NCI-H128 (cell line): ENCODE results near the gene AHDC1.
A peak's percentile ranks its signal among the peaks of the same experiment; 100 is the strongest.

ENCODE experiments used
- DNase-seq: peaks from one replicate; lab custom pipeline; 2025; ENCODE audit not compliant: unreplicated experiment; lab: John Stamatoyannopoulos, UW

AHDC1 gene

DNA sequence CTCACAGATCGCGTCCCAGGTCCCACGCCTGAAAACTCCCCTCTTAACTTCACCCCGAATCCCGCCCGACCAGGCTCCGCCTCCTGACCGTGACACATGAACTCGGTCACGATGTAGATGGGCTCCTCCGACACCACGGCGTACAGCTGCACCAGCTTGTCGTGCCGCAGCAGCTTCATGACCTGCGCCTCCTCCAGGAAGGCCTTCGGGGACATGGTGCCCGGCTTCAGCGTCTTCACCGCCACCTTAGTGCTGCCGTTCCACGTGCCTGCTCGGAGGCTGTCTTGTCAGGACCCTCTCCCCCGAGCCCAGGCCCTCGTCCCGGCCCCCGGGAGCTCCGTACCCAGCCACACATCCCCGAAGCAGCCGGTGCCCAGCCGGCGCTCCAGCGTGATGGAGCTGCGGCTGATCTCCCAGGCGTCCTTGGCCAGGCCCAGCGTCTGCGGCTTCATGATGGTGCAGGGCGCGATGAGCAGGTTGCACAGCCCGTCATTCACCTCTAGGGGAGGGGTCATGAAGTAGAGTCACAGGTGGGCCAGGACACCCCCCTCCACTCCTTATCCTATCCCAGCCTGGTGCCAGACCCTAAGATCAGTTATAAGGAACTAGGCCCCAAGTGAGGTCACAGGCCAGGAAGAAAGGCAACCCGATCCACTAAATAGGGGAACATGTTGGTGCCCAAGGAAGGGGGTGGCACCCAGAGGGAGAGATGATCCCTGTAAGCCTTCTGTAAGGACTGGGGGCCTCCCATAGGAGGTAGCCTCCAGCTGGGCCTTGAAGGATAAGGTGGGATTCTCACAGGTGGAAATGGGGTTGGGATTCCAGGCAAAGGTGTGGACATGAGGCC, 11.6 kb upstream of the AHDC1 start:
- DNase-seq, result no peak

DNA sequence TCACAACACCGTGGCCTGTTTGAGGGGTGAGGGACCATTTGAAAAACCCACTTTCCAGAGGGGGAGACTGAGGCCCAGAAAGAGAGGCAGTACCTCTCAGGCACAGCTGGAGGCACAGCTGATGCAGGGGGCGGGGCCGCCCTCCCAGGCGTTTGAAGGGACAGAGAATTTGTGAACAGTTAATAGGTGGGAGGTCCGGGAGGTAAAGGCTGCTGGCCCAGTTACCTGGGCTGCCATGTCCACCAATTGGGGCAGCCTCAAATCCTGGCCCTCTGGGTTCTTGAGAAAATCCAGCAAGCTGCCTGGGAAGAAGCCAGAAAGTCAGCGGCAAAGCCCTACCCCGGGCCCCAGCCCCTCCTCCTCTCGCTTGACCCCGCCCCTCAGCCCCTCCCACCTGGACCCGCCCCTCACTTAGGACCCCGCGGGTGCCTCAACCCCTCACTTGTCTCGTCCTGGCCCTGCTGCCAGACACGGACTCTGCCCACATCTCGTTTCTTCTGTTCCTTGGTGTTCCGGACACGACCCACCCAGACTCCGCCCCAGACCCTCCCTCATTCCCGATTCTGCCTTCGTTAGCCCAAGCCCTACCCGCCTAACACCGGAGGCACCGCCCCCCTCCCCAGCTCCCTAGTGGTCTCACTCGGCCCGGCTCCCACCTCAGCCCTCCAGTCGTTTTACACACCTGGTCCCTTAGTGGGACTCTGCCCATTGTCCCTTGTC, 10.8 kb upstream of the AHDC1 start:
- no peak for DNase-seq

DNA sequence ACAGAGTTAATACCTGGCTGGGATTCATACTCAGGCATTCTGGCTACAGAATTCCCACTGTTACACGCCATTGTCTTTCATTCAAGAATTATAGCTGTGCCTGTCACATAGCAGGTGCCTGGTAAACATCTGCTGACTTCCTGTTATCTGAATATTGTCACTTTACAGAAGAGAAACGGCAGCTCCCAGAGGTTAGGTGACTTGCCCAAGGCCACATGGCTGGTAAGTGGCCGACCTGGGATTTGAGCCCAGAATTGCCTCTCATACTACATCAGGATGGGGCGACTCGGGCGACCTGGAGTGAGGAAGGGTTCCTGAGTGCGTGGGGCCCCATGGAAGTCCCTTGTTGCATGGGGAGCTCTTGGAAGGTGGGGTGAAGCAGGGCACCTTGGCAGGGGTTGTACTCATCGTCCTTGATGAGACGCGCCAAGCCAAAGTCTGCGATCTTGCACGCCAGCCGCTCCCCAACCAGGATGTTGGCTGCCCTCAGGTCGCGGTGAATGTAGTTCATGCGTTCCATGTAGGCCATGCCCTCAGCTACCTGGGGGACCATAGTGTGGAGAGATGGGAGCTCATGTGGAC, 10.2 kb upstream of the AHDC1 start:
- DNase-seq, result no peak

DNA sequence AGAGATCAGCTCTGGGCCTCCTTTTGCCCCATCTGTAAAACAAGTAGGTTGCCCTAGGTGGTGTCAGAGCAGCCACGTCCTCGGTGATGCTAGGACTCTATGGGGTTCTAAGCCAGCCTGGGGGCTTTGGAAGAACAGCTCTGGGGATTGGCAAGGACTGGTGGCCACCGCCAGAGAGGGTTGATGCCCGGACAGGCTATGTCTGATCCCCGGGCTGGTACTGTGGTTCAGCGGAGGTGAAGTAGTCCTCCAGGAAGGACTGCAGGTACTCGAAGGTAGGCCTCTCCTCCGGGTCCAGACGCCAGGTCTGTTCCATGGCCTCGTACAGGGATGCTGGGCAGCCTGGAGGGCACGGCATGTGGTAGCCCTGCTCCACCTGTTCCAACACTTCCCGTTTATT, 8.8 kb upstream of the AHDC1 start:
- DNase-seq, result no peak

DNA sequence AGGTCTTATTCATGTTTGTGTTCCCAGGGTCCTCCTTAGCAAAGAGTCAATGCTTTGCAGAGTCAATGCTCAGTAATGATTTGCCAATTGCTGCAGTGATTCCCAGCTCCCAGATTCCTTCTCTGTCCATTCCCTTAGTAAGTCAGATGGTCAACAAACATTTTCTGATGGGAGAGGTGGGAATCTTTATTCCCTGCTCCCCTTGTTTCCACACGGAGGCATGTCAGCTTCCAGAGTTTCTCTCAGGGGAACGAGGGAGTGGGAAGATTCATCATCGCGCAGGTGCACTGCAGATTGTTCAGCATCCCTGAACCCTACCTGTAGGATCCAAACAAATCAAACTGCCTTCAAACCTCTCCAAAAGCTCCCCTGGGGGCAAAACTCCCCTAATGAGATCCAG, 7.5 kb upstream of the AHDC1 start:
- no peak for DNase-seq

DNA sequence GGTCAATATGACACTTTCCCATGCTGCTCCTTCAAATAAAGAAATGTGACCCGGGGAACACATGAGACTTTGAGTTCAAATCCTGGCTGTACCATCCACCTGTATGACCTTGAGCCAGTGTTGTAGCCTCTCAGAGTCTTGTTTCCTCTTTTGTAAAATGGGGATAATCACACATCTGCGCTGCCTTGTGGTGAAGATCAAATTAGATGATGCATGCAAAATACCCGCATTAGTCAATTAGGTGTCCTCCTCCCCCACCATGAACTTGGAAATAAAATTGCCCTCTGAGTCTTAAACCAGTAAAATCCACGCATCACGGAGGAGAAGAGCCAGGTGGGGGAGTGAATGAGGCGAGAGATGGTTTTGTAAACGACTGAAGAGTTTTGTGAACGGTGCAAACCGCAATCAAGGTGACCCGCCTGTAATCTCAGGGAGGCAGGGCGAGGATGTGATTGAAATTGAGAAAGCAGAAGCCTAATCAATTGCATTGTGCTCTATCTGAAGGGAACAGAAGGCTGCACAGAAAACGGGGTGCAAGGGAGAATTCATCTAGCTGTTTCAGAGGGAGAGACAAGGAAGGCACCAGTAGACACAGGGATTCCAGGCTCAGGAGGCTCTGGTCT, 5.8 kb upstream of the AHDC1 start:
- no peak for DNase-seq

DNA sequence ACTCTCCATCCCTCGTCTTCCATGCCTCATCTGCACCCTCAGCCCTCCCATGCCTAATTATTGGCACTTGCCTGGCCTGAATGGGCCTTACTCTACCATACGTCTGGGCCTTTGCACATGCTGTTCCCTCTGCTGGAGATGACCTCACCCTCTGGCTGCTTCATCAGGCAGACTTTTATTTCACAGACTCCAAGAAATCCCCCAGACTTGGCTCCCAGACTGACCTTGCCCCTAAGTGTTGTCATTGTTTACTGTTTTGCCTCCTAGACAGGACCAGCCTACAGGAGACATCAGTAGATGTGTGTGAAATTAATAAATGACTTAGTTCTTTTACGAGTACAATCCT, 5.2 kb upstream of the AHDC1 start:
- DNase-seq, result no peak

DNA sequence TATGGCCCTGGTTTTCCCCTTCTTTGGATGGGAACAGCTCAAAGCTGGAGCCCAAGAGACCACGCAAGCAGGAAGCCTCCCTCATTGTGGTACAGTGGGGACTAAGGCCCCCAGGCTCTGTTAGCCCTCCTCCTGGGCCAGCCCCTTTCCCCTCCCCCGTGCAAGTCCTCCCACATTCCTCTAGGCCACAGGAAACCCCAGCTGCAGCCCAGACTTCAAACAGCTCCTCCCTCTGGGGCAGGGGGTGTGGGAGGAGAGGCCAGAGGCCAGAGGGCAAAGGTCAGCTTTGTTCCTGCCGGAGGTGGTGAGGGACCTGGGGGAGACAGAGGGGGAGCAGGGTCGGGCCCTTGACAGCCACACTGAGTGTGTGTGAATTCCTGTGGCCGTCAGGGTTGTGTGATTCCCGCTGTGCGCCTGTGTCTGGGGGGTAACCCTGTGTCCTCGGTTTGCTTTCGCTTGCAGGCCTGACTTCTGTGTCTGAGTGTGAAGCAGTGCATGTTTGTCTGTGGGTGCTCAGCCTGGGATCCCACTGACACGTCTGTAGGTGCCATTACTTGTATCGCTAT, 3.4 kb upstream of the AHDC1 start:
- DNase-seq, result no peak

DNA sequence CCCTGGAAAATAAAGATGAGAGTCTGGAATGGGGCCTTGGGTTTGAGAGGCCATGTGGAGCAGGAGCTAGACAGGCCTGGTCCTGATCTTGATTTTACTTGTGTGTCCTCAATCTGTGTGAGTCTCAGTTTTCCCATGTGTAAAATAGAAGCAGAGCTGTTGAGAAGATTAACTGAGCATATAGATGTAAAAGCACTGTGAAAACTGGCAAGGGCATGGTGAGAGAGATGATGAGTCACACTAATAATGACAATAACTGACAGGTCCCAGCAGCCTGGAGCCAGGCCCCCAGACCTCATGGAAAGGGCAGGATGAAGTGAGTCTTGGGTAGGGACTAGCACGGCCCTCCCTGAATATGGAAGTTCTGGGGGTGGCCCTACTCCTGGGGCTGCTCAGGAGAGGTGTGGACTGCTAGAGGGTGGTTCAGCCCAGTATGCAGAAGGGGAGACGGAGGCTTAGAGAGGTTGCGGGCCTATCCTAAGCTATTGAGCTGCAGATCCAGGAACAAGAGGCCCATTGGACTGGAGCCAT, 2.8 kb upstream of the AHDC1 start:
- DNase-seq, result no peak

DNA sequence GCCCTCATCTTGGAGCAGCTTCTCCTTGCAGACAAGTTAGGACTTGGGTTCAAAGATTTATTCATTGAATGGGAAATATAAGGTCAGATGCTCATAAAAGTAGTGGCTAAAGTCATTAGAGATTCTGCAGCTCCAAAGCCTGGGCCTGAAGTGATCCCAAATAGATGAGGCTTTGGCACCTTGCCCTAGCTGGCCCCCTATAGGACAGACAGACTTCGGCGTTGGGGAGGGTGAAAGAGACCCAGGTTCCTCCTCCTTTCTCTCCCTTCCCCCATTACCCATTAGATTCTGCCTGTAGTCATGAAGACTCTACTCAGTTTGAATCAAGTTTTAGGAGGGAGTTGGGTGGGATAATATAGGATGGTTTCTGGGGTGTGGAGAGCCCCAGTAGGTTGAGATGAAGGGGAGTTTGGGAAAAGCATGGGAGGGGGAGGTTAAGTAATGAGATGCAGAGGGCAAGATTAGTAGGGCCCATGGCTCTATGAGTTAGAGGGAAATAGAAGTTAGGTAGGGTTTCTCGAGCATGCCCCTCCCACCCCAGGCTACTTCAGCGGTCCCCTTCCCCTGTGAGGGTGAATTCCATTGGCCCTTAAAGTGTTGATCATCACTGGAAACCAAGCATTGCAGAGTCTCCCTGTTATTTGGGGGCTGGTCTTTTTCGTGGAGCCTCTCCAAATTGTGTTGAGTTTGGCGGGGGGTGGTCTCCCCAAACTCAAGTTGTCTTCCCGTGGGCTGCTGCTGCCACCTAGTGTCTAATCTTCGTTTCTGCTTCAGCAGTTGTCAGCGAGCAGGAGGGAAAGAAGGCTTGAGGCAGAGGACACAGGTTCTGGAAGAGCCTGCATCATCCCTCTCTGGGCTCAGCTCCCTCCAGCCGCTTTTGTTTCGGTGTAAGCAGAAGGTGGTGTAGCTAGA, 2.1 kb upstream of the AHDC1 start:
- peak; percentile 69 for DNase-seq

DNA sequence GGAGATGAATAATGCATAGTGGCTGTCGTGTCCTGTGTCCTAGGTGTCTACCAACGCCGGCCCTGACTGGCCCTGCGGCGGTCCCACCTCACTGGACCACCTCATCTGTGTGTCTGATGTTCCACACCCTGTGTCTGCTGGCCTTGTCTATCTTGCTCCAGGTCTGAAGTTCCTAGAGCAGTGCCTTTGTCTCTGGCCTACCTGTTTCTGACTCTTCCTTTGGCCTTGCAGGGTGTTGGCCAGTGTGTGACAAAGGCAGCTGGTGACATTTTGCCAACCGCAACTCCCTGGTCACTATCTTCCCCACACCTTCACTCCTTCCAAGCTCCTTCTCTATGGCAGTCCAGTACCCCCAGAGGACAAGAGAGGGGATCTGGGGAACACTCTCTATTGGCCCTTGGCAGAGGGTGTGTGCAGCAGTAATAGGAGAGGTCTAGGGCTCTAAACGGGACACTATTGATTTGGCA, 1.4 kb upstream of the AHDC1 start:
- DNase-seq, result no peak

DNA sequence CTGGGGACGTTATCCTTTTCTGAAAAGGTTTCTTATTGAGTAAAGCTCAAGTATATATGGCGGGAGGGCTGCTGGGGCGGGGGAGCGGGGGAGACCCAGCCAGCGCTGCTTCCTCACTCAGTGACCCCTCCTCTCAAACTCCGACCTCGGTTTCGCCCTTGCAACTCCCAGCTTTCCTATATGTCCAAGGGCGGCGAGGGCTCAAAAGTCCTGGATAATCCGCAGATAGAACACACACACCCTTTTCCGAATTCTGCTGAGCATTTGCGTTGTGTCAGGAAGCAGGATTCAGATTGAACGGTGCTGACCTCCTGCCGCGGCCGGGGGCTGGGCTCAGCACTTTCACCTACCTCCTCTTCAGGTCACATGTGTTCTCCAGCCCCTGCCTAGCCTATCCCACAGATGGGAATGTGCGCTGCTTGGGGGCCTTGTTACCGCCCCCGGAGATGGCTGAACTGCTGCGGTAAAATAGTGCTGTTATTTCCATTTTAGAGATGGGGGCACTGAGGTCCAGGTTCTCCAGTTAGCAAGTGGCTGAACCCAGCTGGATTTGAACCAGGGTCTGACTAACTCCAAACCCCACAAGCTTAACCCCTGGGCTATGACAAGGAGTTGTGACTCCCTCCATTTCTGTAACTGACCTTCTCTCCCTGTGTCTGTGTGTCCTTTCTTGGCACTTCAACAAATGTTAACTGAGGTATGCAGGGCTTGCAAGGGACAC, 795 bp upstream of the AHDC1 start:
- no peak for DNase-seq

DNA sequence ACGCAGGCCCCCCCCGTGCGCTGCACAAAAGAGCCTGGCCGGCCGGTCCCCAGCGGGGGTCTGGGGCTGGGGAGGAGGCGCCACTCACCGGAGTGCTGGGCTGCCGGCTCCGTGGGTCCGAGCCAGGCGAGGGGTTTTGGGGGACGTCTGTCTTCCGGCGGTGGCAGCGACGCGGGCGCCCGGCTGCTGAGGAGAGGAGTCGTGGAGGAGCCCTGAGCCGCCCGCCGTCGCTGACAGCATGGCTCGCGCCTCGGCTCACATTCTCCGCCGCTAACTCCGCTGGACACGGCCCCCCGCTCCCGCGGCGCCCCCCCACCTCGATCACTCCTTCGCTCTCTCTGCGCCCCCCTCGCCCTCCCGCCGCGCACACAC, 649 bp downstream of the AHDC1 start:
- no peak for DNase-seq

DNA sequence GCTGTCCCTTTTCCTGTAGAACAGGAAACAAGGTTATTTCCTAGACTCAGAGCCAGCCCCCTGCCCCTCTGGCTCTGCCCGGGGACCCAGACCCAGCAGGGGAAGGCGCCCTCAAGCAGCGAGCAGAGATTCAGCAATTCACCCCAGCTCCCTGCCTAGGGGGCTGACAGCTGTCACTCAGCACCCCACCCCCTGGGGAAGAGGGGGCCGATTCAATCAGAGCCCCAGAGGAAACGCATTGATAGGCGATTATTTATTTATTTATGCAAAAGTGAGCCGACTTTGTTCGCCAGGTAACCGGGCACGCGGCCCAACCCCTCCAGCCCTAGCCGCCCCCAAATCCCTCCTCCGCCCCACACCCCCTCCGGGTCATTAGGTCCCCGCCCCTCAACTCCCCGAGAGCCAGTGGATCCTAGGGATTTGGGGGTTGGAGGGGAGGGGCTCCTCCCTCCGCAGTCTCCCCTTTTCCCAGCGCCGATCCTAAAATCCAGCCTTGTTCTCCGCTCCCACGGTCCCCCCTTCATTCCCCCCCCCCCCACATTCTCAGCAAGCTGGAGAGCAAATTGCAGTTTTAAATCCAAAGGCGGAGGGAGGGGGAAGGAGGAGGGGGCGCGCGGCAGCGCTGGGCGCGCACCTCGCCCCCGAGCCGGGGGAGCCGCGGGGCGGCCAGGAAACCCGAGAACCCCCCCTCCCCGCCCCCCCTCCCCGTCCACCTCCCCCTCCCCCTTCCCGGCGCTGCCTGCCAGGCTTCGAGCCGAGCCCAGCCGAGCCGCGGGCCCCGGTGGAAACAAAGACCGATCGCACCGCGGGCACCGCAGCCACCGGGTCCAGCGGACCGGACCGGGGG, 1.3 kb downstream of the AHDC1 start:
- peak; percentile 37 for DNase-seq

DNA sequence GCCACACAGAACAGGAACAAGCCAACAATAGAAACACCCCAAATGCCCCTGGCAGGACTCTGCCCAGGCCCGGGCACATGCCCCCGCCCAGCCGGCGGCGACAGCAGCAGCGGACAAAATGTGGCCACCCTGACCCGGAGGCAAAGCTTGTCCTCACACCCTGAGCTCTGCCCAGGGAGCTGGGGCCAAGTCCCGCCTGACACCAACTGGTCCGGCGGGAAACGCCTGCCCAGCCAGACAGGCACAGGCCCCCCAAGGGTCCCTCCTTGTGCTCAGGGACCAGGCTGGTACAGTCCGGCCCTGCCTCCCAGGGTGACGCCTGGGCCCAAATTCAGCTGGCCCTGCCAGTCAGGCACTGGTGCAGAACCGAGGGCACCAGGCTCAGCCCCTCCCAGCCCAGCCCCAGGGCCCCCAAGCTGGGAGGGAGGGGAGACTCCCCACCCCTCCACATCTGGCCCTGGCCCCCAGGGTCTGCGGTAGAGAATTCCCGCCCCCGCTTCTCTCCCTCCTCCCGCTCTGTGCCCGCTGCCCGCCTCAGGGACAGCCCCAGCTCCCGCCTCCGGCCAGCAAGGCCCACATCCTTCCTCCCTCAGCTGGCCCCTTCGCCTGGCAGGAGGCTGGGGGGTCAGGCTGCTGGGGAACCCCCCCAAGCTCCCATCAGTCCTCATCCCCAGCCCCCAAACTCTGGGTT, 2.0 kb downstream of the AHDC1 start:
- no peak for DNase-seq

DNA sequence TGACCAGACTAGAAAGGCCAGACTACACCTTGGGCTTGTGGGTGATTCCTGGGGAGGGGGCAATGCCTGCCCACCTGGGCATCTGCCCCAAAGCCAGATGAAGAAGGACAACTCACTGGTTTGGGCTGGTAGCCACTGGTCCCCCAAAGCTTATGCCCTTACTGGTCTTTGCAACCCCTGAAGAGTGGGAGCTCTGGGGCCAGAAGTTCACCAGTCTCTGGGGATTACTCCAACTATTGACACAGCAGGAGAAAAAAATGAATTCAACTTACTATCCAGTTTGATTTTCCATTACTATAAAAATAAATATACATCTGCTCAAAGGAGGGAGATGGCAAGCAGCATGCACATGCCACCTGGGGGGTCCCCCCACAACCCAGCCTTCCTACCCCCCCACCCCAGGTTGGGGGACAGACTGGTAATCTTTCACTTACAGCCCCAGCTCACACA, 2.6 kb downstream of the AHDC1 start:
- no peak for DNase-seq

DNA sequence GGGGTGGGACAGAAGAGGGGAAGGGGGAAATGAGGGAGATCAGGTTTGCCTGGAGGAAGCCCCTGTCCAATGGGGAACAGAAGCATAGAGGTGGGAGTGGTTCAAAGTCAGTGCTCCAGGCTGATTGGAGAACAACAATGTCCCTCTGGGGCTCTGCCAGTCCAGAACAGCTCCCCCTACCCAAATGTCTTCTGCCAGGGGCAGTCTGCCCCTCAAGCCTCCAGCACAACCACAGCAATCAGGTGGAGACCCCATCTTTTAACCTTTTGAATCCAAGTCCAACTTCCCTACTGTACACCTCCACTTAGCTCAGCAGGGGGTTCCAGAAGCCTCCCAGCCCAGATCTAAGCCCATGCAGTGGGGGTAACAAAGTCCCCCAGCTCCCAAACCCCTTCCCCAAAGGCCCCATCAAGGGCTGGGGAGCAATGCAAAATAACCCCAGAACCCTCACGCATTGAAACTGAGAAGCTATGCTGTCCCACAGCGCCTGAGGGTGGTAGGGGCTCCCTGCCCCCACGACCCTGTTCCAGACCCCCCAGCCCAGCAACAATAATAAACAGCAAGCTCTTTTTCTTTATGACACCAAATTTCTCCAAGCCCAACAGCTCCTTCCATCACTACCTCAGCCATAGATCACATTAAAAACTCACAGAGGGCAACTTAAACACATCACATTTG, 3.3 kb downstream of the AHDC1 start:
- no peak for DNase-seq
